COLO829 (cell line): ENCODE results near the gene LRRC8B.

Experiments
- DNase-seq: peaks from one replicate; pipeline ENCODE4 v3.0.0; 2012; ENCODE audit warnings: low spot score

The LRRC8B gene

GRCh38 chr1:89547563-89548116, 23.0 kb downstream of the LRRC8B start:
- peak; percentile 29 for DNase-seq

GRCh38 chr1:89548122-89548857, 23.7 kb downstream of the LRRC8B start:
- no peak for DNase-seq

- no peak for DNase-seq
Observed at GRCh38 chr1:89550995-89551394, 26.4 kb downstream of the LRRC8B start.

DNA sequence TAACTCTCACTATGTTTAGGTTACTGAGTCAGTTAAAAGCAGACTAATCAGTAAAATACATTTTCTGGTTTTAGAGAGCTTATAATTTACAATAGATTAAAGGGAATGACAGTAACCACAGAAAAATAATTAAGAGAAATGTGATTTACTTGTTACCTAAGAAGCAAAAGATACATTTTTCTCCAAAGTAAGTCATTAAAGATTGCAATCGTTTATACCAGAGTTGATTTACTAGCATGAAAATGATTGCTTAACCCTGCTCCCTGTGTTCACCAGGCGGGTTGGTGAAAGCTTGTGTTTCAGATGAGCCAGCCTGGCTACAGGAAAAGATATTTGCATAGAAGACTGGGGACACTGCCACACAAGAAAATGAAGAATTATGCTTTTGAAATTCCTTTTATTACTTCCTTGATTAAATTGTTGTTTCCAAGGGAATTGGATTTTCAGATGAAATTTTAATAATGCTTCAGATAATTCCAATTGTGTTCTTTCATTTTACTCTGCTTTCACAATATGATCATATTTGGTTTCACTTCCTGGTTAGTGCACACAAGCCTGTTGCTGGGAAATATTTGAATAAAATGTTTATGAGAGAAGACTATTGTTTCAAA, 27.9 kb downstream of the LRRC8B start:
- DNase-seq: no peak

GRCh38 chr1:89553157-89553556, 28.5 kb downstream of the LRRC8B start:
- no peak for DNase-seq

- no peak for DNase-seq
Observed at GRCh38 chr1:89555550-89555949, 30.9 kb downstream of the LRRC8B start.

DNA sequence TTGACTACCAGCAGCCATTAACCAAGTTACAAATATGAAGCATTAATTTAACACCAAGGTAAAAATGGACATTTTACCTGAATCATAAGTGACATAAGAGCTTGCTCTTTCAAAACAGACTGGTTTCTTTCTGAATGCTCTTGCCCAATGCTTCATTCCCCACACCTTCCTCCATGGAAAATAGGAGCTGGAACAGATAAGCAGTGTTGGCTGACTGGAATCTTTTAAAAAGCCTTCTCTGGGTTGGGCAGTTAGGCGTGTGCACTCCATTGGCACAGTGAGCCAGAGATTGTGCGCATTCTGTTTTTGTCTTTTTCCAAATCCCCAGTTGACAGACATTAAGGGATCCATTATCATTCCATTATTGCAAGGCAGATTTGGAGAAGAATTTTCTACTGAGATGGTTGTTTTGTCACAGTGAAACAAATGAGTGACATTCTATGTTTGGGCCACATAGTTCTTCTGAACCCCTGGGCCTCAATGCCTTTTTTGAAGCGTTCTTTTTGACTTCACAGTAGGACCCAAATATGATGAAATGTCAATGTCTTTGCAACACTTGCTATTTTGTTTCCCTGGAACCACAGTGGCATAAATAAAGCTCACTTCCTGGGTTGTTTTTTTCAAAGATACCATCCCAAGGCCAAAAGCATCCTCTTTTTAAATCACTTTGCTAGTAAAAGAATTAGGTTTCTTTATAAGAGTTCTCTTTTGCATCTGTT, 32.3 kb downstream of the LRRC8B start:
- DNase-seq: no peak

DNA sequence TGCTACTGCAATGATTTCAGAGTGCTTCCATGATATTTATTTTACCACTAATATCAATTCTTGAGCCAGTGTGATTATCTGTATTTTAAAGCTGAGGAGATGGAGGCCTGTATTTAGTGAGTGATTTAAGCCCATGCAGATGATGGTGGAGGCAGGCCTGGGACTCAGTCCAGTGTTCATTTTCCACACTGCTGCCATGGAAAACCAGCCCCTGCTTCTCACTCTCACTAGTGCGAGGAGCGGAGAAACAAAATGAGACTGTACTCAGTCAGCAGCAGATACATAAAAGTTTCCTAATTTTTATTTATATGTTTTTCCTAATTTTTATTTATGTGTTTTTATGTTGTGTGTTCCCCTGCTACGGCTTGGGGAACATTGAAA, 32.8 kb downstream of the LRRC8B start:
- DNase-seq: no peak

DNA sequence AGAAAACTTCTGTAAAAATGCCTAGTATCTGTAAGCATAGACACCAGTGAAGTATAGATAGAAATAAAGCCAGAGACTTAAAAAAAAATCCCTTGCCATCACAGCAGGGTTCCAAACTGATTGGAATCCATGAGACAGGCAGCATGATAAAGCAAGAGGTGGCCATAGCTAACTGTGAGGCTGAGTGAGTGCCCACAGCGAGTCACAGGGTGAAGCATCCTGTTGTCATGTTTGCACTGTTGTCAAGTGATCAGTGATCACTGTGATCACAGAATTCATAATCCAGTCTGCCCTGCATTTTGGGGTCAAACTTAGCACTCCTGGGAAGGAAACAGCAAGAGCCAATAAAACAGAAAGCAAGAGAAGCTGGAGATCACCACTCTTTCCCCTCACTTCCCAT, 33.3 kb downstream of the LRRC8B start:
- DNase-seq: no peak

- DNase-seq: no peak
Observed at GRCh38 chr1:89563957-89564604, 39.5 kb downstream of the LRRC8B start.

DNA sequence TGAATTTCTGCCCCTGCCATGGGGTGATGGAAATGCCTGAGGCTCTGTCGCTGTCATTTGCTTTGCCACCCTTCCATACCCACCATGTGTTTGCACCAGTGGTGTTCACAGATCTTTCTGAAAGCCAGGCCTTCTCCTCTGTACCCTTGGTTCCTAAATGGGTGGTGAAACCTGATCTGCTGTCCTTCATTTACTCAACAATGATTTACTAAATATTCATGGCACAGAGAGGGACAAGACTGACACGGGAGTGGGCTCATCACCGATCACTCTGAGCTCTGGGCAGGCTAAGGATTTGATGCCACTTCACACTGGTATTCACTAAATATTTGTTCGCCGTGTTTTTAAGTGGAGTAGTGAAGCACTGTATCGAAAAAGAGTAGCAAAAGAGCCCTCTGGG, 40.9 kb downstream of the LRRC8B start:
- no peak for DNase-seq

DNA sequence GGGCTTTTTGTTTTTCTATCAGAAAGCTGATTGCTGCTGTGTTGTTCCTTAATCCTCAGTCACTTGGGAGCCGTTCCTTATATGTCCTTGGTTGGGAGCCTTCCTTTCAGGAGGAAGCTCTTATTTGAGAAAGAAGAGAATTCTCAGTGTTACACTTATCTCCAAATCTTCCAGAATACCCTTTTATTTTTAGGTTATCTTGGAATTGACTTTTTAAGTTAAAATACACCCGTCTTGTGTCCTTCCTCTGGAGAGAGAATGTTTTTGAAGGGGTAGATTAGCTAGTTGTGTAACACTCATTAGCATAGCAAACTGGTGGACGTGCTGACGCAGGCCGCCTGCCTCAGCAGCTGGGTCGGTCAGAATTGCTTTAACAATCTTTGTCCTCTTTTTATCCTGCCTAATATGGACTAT, 42.1 kb downstream of the LRRC8B start:
- no peak for DNase-seq

- DNase-seq: no peak
Observed at GRCh38 chr1:89567797-89568196, 43.2 kb downstream of the LRRC8B start.

GRCh38 chr1:89573410-89573809, 48.8 kb downstream of the LRRC8B start:
- DNase-seq: no peak

DNA sequence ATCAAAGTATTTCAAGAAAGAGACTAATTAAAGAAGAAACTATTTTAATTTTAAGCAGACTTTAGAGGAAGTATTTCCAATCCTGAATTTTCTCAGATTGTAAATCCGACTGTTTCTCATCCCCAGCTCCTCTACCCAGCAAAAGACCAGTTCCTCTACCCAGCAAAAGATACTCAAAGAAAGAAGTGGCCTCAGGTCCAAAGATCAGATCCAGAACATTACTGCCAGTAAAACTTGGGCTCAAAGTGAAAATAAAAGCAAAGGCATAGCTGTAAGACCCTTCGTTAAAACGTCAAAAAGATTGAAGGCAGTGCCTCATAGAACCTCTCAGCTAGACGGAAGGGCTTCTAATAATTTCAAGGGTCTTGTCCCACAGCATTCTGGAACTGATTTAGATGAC, 50.0 kb downstream of the LRRC8B start:
- DNase-seq: no peak

DNA sequence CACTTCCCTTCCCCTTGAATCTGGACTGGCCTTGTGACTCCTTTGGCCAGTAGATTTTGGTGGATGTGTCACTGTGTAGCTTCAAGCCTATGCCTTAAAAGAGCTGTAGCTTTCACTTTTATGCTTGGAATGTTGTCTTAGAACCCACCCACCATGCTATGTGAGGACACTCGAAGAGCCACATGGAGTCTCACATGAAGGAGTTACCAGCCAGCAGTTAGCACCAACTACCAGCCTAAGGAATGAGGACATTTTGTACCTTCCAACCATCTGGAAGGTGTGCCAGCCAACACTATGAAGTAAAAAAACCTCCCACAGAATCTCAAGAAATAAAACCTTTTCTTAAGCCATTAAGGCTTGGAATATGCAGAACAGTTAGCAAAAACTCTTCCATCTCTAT, 50.6 kb downstream of the LRRC8B start:
- no peak for DNase-seq

DNA sequence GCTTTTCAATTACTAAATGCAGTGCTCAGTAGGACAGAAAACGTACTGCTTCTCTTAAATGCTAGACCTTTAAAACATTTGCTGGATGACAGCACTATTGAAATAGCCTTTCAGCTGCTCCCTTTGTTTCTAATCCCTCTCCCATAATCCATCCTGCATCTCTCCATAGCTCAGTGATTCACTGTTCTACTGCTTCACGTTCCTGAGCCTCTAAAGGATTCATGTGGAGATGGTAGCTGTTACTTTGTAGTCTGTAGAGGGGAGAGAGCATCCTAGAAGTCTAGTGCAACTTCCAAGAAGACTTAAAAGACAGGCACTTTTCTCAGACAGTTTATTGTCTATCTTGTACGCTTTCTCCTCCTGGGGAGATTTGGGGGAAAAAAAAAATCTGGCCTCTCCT, 51.4 kb downstream of the LRRC8B start:
- no peak for DNase-seq

DNA sequence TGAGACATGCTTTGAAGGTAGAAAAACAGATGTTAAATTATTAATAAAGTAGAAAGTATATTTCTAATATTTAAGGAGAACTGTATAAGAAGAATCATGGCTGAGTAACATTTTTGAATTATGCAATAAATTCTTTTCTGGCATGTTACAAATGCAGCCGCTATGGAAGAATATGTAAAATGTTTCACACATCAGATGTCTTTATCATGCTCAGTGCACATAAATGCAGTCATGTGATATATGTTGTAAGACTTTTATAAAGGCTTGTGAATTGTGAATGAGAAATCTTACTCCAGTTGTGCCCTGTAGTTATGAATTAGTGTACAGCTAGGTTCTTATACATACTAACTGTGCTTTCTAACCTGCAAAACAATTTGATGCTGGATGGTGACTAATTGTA, 53.5 kb downstream of the LRRC8B start:
- no peak for DNase-seq

DNA sequence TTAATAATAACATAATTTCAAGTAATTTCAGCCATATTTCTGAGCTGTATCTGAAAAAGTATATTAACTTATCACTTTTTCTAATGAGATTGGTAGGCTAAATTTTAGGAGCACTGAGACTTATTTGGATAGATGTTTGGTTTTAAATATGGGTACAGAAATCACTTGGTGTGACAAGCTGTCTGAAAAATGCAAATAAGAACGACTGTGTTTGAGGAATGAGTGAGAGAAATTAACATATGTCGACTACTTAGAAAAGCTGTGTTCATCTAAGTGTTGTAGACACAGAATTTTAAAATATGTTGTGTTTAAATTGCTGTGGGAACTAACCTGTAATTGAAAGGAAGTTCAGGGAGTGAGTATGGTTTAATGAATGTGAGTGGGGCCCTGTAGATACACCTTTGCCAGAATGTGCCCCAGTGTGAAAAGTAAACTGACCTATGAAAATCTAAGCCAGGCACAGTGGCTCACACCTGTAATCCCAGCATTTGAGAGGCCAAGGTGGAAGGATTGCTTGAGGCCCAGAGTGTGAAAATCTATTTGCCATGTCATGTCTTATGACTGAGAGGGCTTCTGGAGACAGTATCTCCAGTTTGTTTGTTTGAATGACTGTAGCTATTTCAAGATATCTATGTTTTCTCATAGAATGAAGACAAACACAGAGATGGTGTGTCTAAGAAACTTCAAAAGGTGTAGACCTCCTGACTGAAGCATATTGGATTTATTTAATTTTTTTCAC, 54.5 kb downstream of the LRRC8B start:
- DNase-seq: no peak

DNA sequence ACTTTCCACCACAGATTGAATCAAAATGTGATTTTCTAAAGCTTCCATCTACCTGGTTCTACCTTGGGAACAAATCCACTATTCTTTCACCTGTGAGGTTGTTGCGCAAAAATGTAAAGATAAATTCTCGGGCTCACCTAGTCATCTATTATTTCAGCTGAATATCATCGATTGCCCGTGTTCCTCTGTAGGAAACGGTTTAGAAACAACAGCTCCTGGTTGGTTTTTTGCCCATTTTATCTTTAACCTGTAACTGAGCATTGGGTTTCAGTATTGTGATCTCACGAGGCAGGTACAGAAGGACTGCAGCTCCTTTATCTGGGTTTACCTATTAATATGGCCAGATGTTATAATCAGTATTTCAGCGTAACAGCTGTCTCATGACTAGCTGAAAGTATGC, 55.4 kb downstream of the LRRC8B start:
- DNase-seq: no peak

DNA sequence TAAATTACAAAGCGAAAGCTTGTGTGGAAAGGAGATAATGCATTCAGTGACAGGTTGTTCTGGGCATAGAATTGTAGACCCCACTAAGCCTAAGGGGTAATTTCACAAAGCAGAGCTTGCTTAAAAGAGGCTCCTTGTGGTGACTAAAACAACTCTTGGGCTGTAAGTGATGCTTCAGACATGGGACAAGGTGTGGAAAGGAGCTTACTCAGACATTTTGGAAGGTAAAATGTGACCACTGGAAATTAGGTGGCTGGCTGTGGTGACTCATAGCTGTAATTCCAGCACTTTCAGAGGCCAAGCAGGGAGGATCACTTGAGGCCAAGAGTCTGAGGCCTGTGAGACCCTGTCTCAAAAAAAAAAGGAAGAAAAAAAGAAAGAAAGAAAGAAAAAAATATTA, 57.2 kb downstream of the LRRC8B start:
- no peak for DNase-seq

DNA sequence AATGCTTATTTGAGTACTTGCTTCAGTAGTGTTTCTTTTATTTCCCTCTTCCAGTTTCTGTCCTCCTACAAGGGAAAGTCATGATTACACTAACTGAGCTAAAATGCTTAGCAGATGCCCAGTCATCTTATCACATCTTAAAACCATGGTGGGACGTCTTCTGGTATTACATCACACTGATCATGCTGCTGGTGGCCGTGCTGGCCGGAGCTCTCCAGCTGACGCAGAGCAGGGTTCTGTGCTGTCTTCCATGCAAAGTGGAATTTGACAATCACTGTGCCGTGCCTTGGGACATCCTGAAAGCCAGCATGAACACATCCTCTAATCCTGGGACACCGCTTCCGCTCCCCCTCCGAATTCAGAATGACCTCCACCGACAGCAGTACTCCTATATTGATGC, 57.9 kb downstream of the LRRC8B start:
- no peak for DNase-seq
